HG03457 (cell line): ENCODE measurements around the gene PCDHB1.

Source experiments
- ATAC-seq: cut with Tn5 transposase; IDR thresholded peaks from one replicate; pipeline ENCODE4 v1.9.1; 2021; ENCODE audit warnings: moderate number of reproducible peaks; ENCODE audit not compliant: unreplicated experiment

PCDHB1 gene, protein sequence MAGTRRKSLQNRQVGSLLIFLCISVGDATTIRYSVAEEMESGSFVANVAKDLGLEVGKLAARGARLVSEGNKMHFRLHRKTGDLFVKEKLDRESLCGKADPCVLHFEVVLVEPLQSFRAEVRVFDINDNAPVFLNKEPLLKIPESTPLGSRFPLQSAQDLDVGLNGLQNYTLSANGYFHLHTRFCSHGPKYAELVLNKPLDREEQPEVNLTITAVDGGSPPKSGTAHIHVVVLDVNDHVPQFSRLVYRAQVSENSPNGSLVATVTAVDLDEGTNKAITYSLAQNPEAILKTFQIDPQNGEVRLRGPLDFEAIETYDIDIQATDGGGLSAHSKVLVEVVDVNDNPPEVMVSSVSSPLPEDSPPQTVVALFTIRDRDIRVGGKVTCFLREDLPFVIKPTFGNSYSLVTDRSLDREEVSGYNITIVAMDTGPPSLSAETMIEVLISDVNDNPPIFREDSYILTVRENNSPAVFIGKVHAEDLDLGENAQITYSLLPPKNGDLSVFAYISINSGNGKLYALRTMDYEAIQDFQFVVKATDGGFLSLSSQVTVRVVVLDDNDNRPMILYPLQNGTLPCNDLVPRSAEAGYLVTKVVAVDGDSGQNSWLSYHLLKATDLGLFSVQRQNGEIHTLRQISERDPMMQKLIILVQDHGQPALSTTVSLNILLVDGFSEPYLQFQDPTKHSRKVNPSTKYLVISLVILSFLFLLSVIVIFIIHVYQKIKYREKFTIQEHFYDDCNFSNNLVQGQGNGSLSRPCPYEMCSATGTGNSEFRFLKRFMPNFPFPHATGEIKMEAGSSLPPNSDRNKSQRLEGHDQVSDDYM

DNA sequence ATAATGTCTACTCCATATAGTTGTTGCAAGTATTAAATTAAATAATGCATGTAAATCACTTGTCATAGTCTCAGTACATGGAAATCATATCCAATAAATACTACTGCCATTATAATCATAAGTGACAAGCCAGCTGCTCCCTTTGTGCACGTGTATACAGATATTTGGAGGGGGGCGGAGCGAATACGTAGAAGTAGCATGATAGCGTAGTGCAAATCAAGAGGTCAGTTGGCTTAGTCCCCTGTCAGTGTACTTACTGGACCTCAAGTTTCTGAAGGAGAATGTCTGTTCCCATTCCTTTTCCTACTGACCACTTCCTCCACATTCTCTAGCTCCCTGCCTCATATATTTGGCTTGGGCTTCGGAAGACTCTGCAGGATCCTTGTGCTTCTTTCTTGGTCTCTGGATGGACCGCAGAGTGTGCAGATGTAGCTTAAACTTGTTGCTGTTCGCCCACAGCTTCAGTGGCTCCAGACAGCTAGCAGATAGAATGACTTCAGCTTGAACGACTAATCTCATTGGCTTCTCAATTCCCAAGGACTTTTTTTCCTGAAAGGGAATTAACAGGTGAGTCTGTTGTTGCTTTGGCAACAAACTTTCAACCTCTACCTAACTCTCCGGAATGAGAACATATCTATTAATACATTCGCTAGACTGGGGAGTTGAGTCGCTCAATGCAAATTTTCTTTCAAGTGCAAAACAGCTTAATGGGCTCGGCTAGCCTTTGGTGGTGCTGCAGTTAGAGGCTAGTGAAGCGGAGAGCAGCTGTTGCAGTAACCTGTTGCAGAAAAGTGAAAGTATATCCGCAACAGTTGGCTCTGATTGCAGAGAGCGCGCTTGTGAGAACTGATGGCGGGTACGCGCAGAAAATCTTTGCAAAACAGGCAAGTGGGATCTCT is at the start of gene PCDHB1:
Gene PCDHB1, plus strand, starts transcription at position 753 of the 899 bp plus-strand sequence. Its CDS starts 97 bp downstream, at position 850.
- ATAC-seq, result no peak

DNA sequence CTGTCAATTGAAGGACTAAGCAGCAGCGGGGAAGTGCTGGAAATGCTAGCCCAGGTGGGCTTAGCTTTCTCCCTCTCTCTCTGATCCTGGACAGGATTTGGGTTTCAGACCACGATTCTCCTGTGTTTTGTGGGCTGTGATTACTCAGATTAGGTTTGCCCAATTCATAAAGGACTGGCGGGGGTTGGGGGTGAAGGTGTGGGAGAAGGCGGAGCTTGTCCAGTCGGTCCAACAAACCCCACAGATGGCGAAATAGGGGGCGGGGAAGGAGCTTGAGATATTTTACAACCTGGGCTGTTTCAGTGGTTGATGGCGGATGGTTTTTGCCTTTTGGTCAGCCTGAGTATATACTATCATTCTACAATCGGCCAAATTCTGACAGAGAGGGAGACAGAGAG is 49.7 kb upstream of the PCDHB1 start:
- ATAC-seq, result no peak

DNA sequence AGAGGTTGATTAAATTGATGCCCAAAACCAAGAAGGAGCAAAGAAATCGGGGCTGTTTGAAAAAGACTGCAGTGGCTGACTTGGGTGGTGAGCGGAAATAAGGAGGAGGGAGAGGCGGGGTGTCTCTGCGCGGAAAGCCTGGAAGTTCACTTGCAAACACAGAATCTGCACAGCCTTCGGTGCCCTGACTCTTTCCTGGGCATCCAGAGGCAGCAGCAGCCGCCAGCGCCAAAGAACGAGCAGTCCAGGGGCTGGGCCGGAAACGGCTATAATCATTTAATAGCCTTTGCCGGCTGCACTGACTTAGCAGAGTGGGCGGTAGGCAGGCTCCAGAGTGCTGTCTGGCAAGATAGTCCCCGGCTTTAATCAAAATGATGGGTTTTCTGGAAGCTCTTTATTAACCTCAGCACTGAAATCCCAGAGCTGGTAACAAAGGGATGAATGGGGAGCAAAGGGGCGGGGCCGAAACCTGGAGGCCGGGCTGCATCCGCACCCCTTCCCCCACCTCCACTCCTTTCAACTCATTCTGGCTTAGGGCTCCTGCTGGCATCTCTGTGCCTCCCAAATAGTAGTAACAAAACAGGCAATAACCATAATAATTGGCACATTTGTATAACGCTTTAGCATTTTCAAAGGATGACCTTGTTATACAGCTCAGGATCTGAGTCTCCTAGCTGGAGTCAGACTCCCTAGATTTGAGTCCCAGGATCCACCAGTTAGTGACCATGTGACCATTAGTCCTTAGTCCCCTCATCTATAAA is 49.1 kb upstream of the PCDHB1 start:
- no peak for ATAC-seq

DNA sequence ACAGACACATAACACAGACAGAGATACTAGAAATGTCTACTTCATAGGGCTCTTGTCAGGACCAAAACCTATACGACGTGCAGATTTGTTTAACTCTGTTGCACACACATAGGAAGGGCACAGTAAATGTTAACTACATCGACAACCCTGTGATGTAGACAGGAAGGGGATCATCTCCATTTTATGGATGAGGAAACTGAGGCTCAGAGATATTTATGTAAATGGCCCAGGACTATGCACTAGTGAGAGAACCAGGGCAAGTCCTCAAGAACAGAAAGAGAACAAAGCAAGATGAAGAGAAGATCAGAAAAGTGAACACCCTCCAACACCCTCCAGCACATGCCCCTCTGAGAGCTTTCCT is 48.6 kb upstream of the PCDHB1 start:
- no peak for ATAC-seq

DNA sequence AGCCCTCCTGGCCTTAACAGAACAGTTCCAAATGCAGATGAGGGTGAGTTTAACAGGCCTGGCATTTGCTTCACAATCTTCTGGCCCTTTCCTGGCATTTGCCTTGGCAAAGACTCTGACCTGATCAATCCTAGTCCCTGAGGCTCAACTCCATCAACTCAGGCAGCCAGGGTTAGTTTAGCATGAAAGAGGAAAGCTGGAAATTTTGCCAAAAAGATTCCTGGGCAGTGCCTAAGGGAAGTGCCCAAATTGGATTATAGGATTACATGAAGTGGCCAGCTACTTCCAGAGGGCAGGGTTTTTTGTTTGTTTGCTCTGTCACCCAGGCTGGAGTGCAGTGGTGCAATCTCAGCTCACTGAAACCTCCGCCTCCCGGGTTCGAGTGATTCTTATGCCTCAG is 48.1 kb upstream of the PCDHB1 start:
- no peak for ATAC-seq

DNA sequence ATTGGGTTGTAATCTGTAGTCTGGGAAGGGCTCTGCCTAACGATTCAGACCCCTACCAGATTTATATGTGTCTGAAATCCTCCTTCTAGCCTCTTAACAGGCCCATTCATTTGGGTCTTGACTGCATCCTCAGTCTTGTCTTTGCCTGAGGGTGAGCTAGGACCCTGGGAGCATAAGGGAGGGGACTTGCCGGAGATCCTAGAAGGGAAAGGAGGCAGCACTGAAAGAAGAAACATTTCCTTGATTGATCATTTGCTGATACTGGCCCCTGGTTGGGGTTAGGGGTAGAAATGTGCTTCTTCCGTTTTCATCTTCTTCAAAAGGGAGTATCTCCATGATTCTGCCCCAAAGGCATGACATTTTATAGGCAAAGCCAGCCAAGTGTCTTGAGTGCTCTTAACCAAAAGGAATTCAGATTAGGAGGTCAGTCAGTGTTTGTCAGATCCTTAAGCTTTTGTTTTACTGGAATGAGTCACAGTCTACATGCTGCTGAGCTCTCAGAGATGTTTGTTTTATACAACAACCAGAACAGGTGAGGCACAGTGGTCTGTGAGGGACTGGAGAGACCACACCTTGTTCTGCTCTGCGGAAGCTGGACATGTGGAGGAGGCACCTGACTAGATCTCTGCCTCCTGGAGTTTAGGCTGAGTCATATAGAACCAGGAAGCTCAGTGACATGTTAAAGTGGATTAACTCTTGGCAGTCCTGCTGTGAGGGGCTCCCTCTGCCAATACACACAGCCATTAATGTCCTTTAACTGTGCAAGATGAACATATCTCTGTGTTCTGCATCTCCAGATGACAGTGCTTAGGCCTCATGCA is 47.2 kb upstream of the PCDHB1 start:
- ATAC-seq, result no peak

DNA sequence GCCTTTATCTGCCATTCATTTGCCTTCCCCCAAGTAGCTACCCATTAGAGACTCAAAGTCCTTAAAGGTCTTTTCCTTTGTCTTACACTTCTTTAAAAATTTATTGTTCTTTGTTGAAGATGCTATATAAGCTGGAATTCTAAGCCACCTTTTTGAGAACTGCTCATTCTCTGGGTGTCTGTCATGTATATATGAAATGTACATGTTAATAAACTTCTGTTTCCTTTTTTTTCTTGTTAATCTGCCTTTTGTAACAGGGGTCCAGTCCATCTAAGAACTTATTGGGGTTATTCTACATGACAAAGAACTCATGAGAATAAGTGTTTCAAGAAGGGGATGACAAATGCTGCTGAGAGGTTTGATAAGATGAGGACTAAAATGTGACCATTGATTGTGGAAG is 43.4 kb upstream of the PCDHB1 start:
- ATAC-seq, result no peak

DNA sequence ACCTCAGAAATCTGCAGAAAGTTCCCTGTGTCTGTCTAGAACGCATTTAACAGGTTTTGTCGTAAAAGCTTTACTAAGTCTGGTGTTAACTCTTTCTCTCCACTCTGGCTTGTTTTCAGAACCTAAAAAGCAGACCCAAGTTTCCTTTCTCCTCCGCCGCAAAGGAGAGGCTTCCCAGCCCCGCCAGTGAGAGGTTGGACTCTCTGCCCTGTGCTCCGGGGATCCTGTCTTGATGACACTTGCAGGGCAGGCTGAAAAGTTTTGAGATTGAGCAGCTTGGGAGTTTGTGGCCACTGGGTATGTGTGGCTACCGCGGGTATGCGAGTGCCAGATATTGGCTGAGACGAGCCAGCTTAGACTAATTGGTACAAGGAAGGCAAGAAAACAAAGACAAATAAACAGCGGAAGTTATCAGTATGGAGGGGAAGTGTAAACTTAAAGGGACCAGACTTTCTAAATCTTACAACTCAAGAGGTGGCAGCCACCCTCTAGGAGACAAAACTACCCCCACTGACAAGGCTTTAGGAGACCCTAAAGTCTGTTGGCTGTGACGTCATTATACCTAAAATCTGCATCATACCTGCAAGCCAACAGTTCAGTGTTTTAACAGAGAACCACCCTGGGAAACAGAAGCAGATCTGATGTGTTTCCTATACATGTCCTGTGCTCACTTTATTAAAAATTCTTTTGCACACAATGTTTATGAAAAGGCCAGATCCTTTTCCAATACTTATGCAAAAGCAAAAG is 41.0 kb upstream of the PCDHB1 start:
- ATAC-seq, result no peak

DNA sequence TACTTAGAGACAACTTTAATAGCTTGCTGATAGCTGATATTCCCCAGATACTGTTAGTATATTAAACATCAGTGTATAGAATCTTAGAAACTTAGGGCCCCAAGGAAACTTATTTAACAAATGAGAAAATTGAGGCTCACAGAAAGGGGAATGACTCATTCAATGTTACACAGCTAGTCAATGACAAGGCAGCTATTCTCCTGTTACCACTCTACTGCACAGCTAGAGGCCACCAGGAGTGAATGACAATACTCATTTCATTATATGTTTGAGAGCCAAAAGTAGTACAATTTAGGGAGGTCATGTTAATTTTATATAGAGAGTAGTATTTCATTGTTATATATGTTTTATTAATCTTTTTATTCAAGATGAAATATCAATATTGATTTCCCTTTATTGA is 33.2 kb upstream of the PCDHB1 start:
- no peak for ATAC-seq

DNA sequence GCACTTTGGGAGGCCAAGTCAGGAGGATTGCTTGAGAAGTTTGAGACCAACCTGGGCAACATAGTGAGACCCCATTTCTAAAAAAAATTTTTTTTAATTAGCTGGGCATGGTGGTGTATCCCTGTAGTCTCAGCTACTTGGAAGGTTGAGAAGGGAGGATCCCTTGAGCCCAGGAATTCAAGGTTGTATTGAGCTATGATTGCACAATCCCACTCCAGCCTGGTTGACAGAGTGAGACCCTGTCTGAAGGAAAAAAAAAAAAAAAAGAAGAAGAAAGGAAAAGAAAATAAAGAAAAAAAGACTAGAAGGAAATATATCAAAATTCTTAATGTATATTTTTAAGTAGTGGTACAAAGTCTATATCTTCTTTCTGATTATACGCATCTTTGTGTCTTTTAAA is 28.8 kb upstream of the PCDHB1 start:
- ATAC-seq, result no peak

DNA sequence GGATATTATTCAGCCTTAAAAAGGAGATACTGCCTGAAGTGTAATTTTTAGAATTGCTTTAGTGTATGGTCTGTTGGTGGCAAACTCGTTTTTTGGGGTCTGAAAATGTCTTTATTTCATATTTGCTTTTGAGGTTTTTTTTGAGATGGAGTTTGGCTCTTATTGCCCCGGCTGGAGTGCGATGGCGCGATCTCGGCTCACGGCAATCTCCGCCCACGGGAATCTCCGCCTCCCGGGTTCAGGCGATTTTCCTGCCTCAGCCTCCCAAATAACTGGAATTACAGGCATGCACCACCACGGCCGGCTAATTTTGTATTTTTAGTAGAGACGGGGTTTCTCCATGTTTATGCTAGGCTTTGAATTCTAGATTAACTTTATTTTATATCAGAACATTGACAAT is 20.2 kb upstream of the PCDHB1 start:
- ATAC-seq, result no peak

DNA sequence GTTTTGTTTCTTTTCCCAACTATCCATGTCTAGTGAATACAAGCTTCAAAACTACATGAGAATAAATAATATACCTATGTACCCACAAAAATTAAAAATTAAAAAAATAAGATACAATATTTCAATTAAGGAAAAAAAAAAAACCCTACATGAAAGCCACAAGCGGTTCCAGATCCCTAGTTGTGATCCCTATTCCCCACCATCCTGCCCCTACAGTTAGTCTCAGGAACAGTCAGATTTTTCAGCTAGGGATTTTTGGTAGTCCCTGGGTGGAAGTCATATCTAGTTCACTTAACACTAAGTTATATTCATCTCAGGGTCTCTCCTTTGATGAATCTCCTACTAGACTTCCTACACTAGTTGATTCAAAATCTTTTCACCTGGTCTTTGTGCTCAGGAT is 18.5 kb upstream of the PCDHB1 start:
- ATAC-seq, result no peak

DNA sequence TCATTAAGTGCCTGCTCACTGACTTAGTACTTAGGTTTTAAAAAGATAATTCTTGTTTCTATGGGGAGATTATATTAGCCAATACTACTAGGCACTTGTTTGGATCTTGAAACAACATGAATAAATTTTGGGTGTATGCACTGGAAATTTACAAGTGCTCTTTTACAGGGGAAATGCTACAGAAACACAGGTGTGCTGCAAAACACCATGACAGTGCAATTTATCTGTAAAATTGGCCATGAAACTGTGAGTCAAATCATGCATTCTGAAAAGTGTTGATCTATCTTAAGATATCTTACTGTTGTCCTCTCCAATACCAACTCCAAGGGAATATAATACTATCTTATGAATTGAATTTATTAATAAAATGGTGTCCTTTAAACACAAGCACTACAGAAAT is 12.1 kb upstream of the PCDHB1 start:
- ATAC-seq, result no peak

DNA sequence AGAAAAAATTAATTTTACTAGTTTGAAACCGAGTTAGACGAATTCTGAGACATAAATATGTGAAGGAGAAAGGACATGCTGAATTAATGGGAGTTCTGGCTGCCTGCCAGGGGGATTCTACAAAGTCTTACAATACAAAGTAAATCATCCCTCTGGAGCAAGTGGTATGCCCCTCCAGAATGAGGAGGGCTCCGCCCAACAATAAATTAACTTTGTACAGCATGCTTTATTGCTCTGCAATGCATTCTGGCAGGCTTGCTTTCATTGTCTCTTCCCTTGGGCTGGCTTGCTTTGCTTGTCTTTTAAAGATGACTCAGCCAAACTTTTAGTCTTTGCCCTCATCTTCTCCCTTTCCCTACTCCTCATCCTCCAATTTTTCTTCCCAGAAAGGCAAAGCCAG is 11.7 kb upstream of the PCDHB1 start:
- no peak for ATAC-seq

DNA sequence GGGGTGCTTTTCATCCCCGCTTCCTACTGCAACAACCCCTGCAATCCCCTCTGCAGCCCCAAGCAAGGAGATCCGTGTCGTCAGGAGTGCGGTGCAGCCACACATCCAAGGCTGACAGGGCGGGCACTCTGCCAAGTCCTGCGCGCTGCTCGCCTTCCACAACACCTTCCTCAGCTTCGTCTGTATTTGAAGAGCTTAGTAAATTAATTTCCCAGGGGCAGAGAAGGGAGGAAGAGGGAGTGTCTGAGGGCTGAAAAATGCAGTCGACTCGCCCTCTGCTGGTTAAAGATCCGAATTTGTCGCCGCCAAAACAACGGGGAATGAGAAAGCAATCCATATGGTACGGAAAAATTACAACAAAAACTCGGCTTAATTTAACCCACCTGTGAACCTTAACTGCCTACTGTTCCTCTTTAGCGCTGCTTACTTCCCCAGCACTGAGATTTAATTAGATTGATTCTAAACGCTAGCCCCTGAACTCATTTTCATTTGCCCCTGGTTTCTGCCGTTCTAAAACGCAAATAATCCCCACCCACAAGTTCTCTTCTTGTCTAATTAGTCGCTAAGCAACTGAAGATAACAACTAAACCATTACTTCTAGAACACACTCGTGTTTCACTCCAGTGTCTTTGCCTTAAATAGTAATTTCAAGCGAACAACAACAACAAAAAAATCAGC is 10.9 kb upstream of the PCDHB1 start:
- no peak for ATAC-seq

DNA sequence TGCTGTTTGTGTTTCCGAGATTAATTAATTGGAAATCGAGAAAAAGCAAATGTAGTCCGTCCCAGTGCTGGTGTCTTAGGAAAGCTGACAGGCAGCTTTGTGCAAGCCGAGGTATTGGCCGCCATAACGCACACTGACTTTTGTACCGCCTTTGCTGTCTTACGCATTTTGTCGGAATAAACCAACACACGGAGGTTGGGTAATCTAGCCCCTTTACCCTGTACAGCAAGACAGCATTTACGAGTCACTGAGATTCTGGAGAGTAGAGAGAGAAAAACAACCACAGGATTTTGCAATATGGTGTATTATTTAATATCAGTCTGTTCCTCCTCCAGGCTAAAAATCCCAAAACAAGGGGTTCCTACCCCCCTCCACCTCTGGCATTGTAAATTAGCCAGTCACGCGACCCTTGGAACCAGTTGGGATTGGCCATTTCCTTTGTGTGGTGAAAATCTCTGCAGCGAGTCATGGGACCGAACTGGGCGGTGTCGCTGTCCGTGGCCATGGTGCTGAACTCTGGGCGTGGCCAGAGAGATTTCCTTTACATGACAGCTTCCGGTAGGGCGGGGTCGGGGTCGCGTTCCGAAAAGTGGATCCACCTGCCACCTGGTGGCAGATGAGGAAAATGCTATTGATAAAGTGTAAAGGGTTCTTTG is 10.3 kb upstream of the PCDHB1 start:
- no peak for ATAC-seq

DNA sequence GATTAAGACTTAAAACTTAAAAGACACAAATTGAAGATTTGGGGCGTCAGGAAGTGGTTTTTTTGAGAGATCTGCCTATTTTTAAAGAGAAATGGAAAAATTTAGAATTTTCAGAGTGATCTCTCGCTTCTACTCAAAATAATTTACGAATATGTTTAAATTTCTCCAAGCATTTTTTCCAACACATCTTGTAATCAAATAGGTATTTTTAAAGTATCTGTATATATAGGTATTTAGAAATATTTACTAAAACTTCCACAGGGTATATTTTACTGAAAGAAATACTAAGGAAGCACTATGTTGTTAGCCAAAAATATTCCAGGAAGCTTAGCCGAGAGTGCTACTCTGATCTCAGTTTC is 9.8 kb upstream of the PCDHB1 start:
- no peak for ATAC-seq

DNA sequence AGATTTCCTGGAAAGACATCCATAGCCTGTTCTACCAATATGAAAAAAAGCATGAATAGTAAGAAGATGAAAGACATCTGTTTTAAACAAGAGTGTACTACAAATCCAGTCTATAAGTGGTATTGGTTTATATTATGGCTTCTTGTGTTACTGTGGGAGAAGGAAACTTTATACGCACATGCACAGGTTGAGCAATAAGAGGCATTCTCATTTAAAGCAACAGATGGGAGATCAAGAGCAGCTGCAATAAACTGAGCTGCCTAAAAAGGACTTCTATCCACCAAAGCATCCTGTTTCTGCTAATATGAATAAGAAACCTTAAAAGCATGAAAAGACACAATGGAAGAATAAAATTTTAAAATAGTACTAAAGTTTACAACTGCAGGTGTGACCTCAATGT is 8.6 kb upstream of the PCDHB1 start:
- no peak for ATAC-seq
